HepG2 (cell line): ENCODE measurements around the gene VWA7. TPM values are rescaled to one million over a fixed set of nuclear protein-coding genes. Genes with fewer than 3 reads are reported as not detected.

Source experiments
- FOSL2 ChIP-seq: sonication (generic); formaldehyde crosslinking; IDR thresholded peaks from 2 replicates; pipeline ENCODE4 v1.4.0; 2020; ENCODE audit warnings: missing genetic modification reagents
- HNF4A ChIP-seq: sonication (generic); formaldehyde crosslinking; IDR thresholded peaks from 2 replicates; pipeline ENCODE4 v1.4.0; 2020; ENCODE audit warnings: missing genetic modification reagents
- HOXA5 ChIP-seq: sonication (generic); formaldehyde crosslinking; IDR thresholded peaks from 2 replicates; pipeline ENCODE4 v1.4.0; 2020; ENCODE audit warnings: missing genetic modification reagents
- LCORL ChIP-seq, 2 experiments: fragments of 450-650 bp in 1 of 2; sonication (generic) in 1 of 2; formaldehyde crosslinking in 1 of 2; IDR thresholded peaks; 2 replicates each; pipeline versions ENCODE4 v1.5.0 to v1.6.1; 2017 to 2020; ENCODE audit warnings: antibody characterized with exemption in 1 of 2, missing genetic modification reagents in 1 of 2
- MAZ ChIP-seq, 2 experiments: sonication (generic) in 1 of 2; formaldehyde crosslinking in 1 of 2; IDR thresholded peaks; 2 replicates each; pipeline versions ENCODE4 v1.5.0 to v1.6.1; 2012 to 2020; ENCODE audit warnings: low read depth in 2 of 2, mild to moderate bottlenecking in 2 of 2, borderline replicate concordance in 1 of 2, improper control_type of control experiment in 1 of 2, low read length in 1 of 2, missing genetic modification reagents in 1 of 2, moderate library complexity in 1 of 2
- NRL ChIP-seq: sonication (generic); formaldehyde crosslinking; IDR thresholded peaks from 2 replicates; pipeline ENCODE4 v1.5.0; 2020; ENCODE audit warnings: missing genetic modification reagents, mild to moderate bottlenecking, moderate library complexity, borderline replicate concordance
- RAD51 ChIP-seq: fragments of 450-650 bp; IDR thresholded peaks from 2 replicates; pipeline ENCODE4 v1.6.1; 2016; ENCODE audit warnings: borderline replicate concordance
- ZNF10 ChIP-seq: sonication (generic); formaldehyde crosslinking; IDR thresholded peaks from 2 replicates; pipeline ENCODE4 v1.4.0; 2020; ENCODE audit warnings: mild to moderate bottlenecking, low read depth, missing genetic modification reagents, borderline replicate concordance
- ZNF251 ChIP-seq: sonication (generic); formaldehyde crosslinking; IDR thresholded peaks from 2 replicates; pipeline ENCODE4 v1.9.0; 2021; ENCODE audit warnings: mild to moderate bottlenecking, missing genetic modification reagents
- ZNF674 ChIP-seq: sonication (generic); formaldehyde crosslinking; IDR thresholded peaks from 2 replicates; pipeline ENCODE4 v1.5.0; 2020; ENCODE audit warnings: low read depth, mild to moderate bottlenecking, missing genetic modification reagents
- ZNF772 ChIP-seq: sonication (generic); formaldehyde crosslinking; IDR thresholded peaks from 2 replicates; pipeline ENCODE4 v1.5.0; 2020; ENCODE audit warnings: mild to moderate bottlenecking, missing genetic modification reagents
- polyA plus RNA-seq, 8 experiments: library from polyadenylated mRNA; depleted of rRNA in 3 of 8; stranded (reverse) in 7 of 8; unstranded in 1 of 8; fragments of >200 nt; fragmentation: Illumina TruSeq in 4 of 8; extraction: Trizol in 4 of 8; gene quantifications; 2 replicates each; pipeline versions ENCODE4 v1.2.1 to v1.2.3, GENCODE V29; 2011 to 2016; ENCODE audit warnings: low read depth in 4 of 8, missing spikeins in 1 of 8, mixed read lengths in 1 of 8; ENCODE audit not compliant: insufficient read depth in 1 of 8
- total RNA-seq, 5 experiments: library from RNA; depleted of rRNA; stranded (reverse); fragments of >200 nt; fragmentation: Illumina TruSeq; extraction: Trizol; gene quantifications; 2 replicates each; pipeline ENCODE4 v1.2.3, GENCODE V29; 2016; ENCODE audit warnings: low read depth in 1 of 5
- TF ChIP-seq, protein P1 (sequence below): sonication (generic); formaldehyde crosslinking; IDR thresholded peaks from 2 replicates; pipeline ENCODE4 v1.5.0; 2020; ENCODE audit warnings: mild to moderate bottlenecking, missing genetic modification reagents, borderline replicate concordance
- TF ChIP-seq, protein P2 (sequence below): IDR thresholded peaks from 2 replicates; pipeline ENCODE4 v1.6.1; 2016
- TF ChIP-seq, protein P3 (sequence below): sonication (generic); formaldehyde crosslinking; IDR thresholded peaks from 2 replicates; pipeline ENCODE4 v1.4.0; 2020; ENCODE audit warnings: missing genetic modification reagents, low read depth, mild to moderate bottlenecking, borderline replicate concordance
- TF ChIP-seq, protein P4 (sequence below): sonication (generic); formaldehyde crosslinking; IDR thresholded peaks from 2 replicates; pipeline ENCODE4 v1.4.0; 2020; ENCODE audit warnings: missing genetic modification reagents, borderline replicate concordance
- TF ChIP-seq, protein P5 (sequence below): IDR thresholded peaks from 2 replicates; pipeline ENCODE4 v1.6.1; 2012; ENCODE audit warnings: inconsistent platforms

VWA7 gene
- total and polyA plus RNA-seq, 2 of the 13 experiments (the other 11 are each of a cell fraction or from before 2014, with no cell fraction given): 0.86 to 3.3 TPM

DNA sequence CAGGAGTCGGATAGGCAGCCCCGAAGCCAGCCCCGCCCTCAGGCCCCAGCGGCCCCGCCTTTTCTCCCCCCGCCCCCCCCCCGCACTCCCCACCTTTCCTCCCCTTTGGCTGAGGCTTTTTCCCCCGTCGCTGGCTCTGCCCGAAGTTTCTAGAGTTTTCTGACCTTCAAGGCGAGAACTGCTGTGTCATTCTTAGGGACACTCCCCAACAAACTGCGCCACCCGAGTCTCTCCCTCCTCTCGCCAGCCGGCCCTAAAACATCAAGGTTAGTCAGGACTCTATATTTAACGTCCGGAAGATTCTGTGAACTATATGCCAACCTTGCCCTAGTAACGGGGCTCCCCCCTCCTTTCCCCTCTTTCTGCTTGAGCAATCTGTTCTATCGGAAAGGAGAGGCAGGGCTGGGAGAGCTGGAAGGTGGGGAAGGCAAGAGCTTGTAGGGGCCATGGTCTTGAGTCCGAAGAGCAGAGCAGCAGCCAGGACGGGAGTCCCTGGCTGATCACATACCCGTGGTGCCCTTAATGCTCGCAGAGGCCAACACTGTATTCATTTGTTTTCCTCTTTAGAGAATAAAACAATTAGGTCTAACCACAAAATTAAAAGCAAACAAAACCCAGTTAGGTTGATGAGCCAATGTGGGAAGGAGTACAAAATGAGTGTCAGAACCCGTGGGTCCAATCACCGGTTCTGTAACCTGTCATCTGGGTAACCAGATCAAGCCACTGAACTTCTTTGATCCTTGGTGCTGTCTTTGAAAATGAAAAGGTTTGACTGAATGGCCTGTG is 45.1 kb upstream of the VWA7 start (continued):
- TF ChIP-seq, protein P1, sequence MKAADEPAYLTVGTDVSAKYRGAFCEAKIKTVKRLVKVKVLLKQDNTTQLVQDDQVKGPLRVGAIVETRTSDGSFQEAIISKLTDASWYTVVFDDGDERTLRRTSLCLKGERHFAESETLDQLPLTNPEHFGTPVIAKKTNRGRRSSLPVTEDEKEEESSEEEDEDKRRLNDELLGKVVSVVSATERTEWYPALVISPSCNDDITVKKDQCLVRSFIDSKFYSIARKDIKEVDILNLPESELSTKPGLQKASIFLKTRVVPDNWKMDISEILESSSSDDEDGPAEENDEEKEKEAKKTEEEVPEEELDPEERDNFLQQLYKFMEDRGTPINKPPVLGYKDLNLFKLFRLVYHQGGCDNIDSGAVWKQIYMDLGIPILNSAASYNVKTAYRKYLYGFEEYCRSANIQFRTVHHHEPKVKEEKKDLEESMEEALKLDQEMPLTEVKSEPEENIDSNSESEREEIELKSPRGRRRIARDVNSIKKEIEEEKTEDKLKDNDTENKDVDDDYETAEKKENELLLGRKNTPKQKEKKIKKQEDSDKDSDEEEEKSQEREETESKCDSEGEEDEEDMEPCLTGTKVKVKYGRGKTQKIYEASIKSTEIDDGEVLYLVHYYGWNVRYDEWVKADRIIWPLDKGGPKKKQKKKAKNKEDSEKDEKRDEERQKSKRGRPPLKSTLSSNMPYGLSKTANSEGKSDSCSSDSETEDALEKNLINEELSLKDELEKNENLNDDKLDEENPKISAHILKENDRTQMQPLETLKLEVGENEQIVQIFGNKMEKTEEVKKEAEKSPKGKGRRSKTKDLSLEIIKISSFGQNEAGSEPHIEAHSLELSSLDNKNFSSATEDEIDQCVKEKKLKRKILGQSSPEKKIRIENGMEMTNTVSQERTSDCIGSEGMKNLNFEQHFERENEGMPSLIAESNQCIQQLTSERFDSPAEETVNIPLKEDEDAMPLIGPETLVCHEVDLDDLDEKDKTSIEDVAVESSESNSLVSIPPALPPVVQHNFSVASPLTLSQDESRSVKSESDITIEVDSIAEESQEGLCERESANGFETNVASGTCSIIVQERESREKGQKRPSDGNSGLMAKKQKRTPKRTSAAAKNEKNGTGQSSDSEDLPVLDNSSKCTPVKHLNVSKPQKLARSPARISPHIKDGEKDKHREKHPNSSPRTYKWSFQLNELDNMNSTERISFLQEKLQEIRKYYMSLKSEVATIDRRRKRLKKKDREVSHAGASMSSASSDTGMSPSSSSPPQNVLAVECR (CRISPR knock-in tag): peak; percentile 45; the same call in 1 of the 2 replicates
- TF ChIP-seq LCORL (IDR thresholded peaks at IDR 0.05) (no peak), LCORL (CRISPR knock-in tag; IDR thresholded peaks at IDR 0.05) (peak; percentile 34; the same call in 1 of the 2 replicates), RAD51 (no peak), HOXA5 (CRISPR knock-in tag) (0 out of 2 replicates have a peak, but pooled peaks have one; percentile 36), ZNF772 (CRISPR knock-in tag) (0 out of 2 replicates have a peak, but pooled peaks have one; percentile 53), ZNF674 (CRISPR knock-in tag) (0 out of 2 replicates have a peak, but pooled peaks have one; percentile 23), ZNF10 (CRISPR knock-in tag) (no peak), HNF4A (CRISPR knock-in tag) (peak; percentile 69), ZNF251 (peak; percentile 80; the same call in 1 of the 2 replicates), FOSL2 (peak; percentile 30; the same call in 1 of the 2 replicates), MAZ (IDR thresholded peaks at IDR 0.05; ENCODE audit: borderline replicate concordance, low read depth, low read length) (no peak), MAZ (CRISPR knock-in tag; IDR thresholded peaks at IDR 0.05; ENCODE audit: low read depth) (peak; percentile 64; the same call in 1 of the 2 replicates), NRL (no peak)
- TF ChIP-seq, protein P2, sequence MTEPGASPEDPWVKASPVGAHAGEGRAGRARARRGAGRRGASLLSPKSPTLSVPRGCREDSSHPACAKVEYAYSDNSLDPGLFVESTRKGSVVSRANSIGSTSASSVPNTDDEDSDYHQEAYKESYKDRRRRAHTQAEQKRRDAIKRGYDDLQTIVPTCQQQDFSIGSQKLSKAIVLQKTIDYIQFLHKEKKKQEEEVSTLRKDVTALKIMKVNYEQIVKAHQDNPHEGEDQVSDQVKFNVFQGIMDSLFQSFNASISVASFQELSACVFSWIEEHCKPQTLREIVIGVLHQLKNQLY (CRISPR knock-in tag): no peak
- TF ChIP-seq, protein P3, sequence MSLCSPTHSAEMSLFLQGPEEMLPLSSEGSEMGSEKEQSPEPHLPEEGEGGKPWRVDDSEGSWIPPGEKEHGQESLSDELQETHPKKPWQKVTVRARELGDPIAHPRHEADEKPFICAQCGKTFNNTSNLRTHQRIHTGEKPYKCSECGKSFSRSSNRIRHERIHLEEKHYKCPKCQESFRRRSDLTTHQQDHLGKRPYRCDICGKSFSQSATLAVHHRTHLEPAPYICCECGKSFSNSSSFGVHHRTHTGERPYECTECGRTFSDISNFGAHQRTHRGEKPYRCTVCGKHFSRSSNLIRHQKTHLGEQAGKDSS (CRISPR knock-in tag): 0 out of 2 replicates have a peak, but pooled peaks have one; percentile 22
- TF ChIP-seq, protein P4, sequence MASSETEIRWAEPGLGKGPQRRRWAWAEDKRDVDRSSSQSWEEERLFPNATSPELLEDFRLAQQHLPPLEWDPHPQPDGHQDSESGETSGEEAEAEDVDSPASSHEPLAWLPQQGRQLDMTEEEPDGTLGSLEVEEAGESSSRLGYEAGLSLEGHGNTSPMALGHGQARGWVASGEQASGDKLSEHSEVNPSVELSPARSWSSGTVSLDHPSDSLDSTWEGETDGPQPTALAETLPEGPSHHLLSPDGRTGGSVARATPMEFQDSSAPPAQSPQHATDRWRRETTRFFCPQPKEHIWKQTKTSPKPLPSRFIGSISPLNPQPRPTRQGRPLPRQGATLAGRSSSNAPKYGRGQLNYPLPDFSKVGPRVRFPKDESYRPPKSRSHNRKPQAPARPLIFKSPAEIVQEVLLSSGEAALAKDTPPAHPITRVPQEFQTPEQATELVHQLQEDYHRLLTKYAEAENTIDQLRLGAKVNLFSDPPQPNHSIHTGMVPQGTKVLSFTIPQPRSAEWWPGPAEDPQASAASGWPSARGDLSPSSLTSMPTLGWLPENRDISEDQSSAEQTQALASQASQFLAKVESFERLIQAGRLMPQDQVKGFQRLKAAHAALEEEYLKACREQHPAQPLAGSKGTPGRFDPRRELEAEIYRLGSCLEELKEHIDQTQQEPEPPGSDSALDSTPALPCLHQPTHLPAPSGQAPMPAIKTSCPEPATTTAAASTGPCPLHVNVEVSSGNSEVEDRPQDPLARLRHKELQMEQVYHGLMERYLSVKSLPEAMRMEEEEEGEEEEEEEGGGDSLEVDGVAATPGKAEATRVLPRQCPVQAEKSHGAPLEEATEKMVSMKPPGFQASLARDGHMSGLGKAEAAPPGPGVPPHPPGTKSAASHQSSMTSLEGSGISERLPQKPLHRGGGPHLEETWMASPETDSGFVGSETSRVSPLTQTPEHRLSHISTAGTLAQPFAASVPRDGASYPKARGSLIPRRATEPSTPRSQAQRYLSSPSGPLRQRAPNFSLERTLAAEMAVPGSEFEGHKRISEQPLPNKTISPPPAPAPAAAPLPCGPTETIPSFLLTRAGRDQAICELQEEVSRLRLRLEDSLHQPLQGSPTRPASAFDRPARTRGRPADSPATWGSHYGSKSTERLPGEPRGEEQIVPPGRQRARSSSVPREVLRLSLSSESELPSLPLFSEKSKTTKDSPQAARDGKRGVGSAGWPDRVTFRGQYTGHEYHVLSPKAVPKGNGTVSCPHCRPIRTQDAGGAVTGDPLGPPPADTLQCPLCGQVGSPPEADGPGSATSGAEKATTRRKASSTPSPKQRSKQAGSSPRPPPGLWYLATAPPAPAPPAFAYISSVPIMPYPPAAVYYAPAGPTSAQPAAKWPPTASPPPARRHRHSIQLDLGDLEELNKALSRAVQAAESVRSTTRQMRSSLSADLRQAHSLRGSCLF (CRISPR knock-in tag): no peak
- TF ChIP-seq, protein P5, sequence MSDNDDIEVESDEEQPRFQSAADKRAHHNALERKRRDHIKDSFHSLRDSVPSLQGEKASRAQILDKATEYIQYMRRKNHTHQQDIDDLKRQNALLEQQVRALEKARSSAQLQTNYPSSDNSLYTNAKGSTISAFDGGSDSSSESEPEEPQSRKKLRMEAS: peak; percentile 56
